NT2/D1 (cell line): Measurements from ENCODE around the gene HOXD8.

ENCODE experiments used
- DNase-seq: peaks from one replicate; pipeline ENCODE4 v3.0.0-alpha.2; 2011; ENCODE audit warnings: low read depth, low spot score
- H3K27me3 ChIP-seq: 2 replicates; pipeline ENCODE4 v1.6.0; 2011; ENCODE audit warnings: mild to moderate bottlenecking; ENCODE audit not compliant: insufficient read length, insufficient read depth
- H3K36me3 ChIP-seq: 2 replicates; pipeline ENCODE4 v1.6.1; 2011; ENCODE audit warnings: mild to moderate bottlenecking, low read length, mixed read lengths; ENCODE audit not compliant: insufficient read depth, insufficient read length
- H3K4me1 ChIP-seq: 2 replicates; pipeline ENCODE4 v1.5.1; 2011; ENCODE audit not compliant: insufficient read depth, insufficient read length
- H3K4me3 ChIP-seq: 2 replicates; pipeline ENCODE4 v1.5.1; 2011; ENCODE audit warnings: low read depth; ENCODE audit not compliant: insufficient read length
- H3K9ac ChIP-seq: 2 replicates; pipeline ENCODE4 v1.6.0; 2011; ENCODE audit warnings: low read depth; ENCODE audit not compliant: insufficient read length
- H3K9me3 ChIP-seq: 2 replicates; pipeline ENCODE4 v1.5.1; 2011; ENCODE audit warnings: mild to moderate bottlenecking, low read length; ENCODE audit not compliant: insufficient read depth
- SUZ12 ChIP-seq: IDR thresholded peaks from 2 replicates; pipeline ENCODE4 v1.6.1; 2011; ENCODE audit not compliant: insufficient read length, insufficient read depth; ENCODE audit errors: extremely low read depth
- YY1 ChIP-seq: IDR thresholded peaks from 2 replicates; pipeline ENCODE4 v1.6.1; 2011; ENCODE audit not compliant: insufficient read length, insufficient read depth
- ZNF274 ChIP-seq: IDR thresholded peaks from 2 replicates; pipeline ENCODE4 v1.6.1; 2011; ENCODE audit warnings: mild to moderate bottlenecking, low read depth, low read length

Gene HOXD8

DNA sequence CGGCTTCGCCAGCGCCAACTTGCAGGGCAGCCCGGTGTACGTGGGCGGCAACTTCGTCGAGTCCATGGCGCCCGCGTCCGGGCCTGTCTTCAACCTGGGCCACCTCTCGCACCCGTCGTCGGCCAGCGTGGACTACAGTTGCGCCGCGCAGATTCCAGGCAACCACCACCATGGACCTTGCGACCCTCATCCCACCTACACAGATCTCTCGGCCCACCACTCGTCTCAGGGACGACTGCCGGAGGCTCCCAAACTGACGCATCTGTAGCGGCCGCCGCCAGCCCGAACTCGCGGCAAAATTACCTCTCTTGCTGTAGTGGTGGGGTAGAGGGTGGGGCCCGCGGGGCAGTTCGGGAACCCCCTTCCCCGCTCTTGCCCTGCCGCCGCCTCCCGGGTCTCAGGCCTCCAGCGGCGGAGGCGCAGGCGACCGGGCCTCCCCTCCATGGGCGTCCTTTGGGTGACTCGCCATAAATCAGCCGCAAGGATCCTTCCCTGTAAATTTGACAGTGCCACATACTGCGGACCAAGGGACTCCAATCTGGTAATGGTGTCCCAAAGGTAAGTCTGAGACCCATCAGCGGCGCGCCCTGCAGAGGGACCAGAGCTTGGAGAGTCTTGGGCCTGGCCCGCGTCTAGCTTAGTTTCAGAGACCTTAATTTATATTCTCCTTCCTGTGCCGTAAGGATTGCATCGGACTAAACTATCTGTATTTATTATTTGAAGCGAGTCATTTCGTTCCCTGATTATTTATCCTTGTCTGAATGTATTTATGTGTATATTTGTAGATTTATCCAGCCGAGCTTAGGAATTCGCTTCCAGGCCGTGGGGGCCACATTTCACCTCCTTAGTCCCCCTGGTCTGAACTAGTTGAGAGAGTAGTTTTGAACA is 42.7 kb downstream of the HOXD8 start:
- Histone ChIP-seq H3K36me3 (no peaks in the 10 kb centered on the region), H3K4me3 (no peak overlapping the region), H3K4me1 (peaks cover 8% of the 10 kb centered on the region), H3K9me3 (no peaks in the 10 kb centered on the region; the same call in 1 of the 2 replicates), H3K9ac (peak overlapping the region; percentile 17), H3K27me3 (peaks cover 100% of the 10 kb centered on the region)
- TF ChIP-seq ZNF274 (no peak), YY1 (no peak), SUZ12 (no peak)
- DNase-seq = no peak

DNA sequence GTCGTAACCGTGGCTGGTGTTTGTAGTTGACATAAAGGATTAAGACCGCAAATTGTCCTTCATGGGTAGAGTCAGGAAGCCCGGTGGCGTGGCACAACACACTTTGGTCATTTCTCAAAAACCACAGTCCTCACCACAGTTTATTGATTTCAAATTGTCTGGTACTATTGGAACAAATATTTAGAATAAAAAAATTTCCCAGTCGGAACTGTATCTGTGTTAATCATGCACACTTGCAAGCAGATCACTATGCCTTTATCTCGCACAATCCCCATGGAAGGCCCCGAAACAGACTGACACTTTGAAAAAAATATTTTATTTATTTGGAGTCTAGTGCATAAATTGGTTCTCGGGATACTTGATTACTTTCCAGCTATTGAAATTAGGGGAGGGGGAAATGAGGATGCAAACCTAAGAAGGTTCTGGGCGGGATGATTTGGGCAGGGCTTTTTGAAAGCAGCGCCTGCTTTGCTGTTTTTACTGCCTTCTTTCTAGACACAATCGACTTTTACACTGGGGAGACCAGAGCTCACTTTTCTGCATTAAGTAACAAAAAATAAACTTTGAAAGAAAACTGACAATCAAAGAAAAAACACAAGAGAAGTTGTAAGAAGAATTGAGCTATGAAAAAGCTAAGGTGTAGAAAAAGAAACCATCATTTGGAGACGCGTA is 43.5 kb downstream of the HOXD8 start:
- TF ChIP-seq SUZ12 = no peak
- TF ChIP-seq ZNF274 = no peak
- no peak for TF ChIP-seq YY1
- H3K27me3 ChIP-seq = peaks cover 100% of the 10 kb centered on the region
- no peaks in the 10 kb centered on the region for H3K36me3 ChIP-seq
- H3K9me3 ChIP-seq = no peaks in the 10 kb centered on the region
- peaks cover 8% of the 10 kb centered on the region for H3K4me1 ChIP-seq
- no peak overlapping the region for H3K4me3 ChIP-seq
- H3K9ac ChIP-seq = no peak overlapping the region
- no peak for DNase-seq

DNA sequence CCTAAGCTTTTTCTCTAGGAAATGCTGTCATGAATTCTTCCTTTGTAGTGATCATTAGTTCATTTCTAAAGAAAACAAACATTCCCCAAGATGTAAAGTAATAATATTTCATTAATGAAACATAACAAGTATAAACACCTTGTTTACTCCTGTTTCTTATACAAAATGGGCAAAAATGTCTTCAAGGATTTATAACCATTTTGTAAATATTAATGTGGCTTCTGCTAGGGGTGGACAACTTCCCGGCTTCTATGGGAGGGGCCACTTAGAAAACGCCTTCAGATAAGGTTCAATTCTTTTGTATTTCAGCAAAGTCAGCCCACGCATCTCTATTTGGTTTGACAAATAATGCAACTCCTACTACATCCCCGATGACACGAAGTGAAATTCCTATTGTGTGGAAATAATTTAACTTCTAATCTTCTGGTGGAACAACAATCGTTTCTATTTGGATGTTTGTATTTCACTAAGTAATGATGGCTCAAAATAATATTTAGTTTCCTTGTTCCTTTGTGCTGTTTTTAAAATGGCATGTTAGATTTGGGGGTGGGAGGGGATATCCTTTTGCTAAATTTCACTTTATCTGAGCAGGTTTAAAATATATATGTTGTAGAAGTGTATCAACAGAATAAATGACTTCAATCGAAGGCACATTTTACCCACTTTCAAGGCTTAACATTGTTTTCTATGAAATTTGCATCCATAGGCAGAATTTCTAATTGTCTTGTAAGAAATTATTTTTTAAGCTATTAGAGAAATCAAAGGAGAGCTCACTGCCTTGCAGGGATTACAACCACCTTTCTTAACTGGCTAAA is 44.3 kb downstream of the HOXD8 start:
- H3K4me1 ChIP-seq = peaks cover 8% of the 10 kb centered on the region
- no peaks in the 10 kb centered on the region for H3K36me3 ChIP-seq
- H3K4me3 ChIP-seq = no peak overlapping the region
- no peaks in the 10 kb centered on the region for H3K9me3 ChIP-seq
- peaks cover 100% of the 10 kb centered on the region for H3K27me3 ChIP-seq
- no peak for TF ChIP-seq ZNF274
- no peak for TF ChIP-seq YY1
- TF ChIP-seq SUZ12 = no peak
- no peak for DNase-seq
- H3K9ac ChIP-seq = no peak overlapping the region

GRCh38 chr2:176174382-176174823 is 44.9 kb downstream of the HOXD8 start:
- Histone ChIP-seq H3K27me3 (peaks cover 100% of the 10 kb centered on the region), H3K4me3 (no peak overlapping the region), H3K9me3 (no peaks in the 10 kb centered on the region), H3K9ac (peak overlapping the region; percentile 37), H3K36me3 (no peaks in the 10 kb centered on the region), H3K4me1 (peaks cover 8% of the 10 kb centered on the region)
- DNase-seq = no peak
- TF ChIP-seq YY1 = no peak
- peak; percentile 62 for TF ChIP-seq SUZ12

GRCh38 chr2:176174824-176175708 is 45.6 kb downstream of the HOXD8 start:
- Histone ChIP-seq H3K36me3 (no peaks in the 10 kb centered on the region), H3K9me3 (no peaks in the 10 kb centered on the region), H3K4me1 (peaks cover 8% of the 10 kb centered on the region), H3K9ac (peak overlapping the region; percentile 37), H3K4me3 (peak overlapping the region; percentile 24), H3K27me3 (peaks cover 100% of the 10 kb centered on the region)
- no peak for TF ChIP-seq YY1
- no peak for TF ChIP-seq SUZ12
- no peak for TF ChIP-seq ZNF274
- DNase-seq = peak; percentile 70
